Measurements from ENCODE around the gene TNIK.

TNIK gene

DNA sequence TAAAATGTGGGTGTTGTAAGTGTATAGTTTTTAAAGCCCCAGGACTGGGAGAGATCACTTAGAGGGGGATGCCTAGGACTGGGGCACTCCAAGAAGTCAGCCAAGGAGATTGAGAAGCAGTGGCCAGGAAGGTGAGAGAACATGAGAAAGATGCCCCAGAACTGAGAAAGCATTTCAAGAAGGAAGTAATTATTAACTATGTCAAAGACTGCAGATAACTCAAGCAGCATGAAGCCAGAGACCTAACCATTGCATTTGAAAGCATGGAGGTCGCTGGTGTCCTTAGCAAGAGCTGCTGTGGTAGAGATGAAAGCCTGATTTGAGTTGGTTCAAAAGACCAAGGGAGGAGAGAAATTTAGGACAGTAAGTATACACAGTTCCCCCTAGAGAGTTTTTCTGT lies 403.1 kb downstream of the TNIK start:
- no peak for DNase-seq

DNA sequence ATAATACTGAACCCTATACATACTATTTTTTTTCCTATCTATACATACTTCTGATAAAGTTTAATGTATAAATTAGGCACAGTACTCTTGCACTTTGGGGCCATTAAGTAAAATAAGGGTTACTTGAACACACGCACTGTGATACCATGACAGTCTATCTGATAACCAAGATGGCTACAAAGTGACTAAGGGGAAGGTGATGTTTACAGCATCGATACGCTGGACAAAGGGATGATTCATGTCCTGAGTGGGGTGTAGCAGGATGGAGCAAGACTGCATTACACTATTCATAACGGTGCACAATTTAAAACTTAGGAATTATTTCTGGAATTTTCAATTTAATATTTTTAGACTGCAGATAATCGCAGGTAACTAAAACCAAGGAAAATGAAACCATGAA lies 403.7 kb downstream of the TNIK start:
- DNase-seq = no peak

GRCh38 chr3:171055336-171056178 lies 404.6 kb downstream of the TNIK start:
- no peak for DNase-seq

DNA sequence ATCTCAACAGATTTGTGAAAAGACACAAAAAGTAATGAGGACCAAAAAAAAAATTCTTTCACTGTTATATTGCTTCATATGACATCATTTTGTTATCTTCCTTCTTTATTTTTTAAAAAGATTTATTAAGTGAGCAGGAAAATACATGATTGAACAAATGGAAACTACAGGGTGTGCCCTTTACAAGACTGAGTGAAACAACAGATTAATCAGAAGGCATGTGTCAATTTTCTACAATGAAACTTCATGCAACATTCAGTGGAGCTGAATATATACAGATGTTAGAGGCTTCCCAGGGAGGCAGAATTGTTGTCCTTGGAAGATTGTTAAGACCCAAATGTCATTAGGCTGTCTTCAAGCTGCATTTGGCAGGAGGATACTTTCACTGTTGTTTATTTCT lies 405.3 kb downstream of the TNIK start:
- no peak for DNase-seq

GRCh38 chr3:171054231-171054630 lies 406.0 kb downstream of the TNIK start:
- no peak for DNase-seq

GRCh38 chr3:171049861-171050444 lies 410.3 kb downstream of the TNIK start:
- no peak for DNase-seq

- no peak for DNase-seq
These were observed 413.4 kb downstream of the TNIK start for GRCh38 chr3:171046760-171047159.

DNA sequence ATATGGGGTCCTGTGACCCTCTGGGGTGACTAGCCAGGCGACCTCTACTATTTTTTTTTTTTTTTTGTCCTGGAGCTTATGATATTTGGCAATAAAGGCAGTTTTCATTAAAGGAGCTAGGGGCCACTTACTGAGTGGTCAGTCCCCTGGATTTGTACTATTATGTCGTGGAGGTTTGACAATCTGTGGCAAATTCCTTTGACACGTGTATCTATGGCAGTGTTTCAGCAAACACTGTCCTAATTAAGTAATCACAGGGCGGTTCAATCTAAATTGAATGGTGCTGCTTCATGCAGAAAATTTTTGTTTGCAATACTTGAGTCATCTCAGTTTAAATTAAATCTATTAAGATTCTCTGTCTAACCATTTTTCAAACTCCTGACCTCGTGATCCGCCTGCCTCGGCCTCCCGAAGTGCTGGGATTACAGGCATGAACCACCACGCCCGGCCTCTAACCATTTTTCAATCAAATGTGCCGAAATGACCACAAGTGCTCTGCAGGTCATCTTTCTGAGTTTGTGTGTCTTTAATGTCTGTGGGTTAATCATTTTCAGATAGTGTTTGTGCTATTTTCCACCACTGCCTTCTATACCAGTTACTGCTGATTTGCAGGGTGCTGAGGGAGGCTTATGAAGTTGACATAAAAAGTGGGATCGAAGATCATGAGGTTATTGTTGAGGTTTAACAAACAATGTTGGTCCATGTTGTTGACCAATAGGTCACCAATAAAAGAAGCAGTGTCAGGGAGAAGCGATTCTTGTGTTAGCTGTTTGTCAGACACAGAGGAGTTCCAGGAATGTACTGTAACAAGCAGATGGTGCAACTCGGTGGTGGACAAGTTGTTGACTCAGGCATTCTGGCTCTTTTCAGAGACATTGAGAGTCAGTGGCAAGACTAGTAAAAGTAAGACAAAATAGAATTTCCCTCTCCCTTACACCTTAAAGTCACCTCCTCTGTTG lies 415.1 kb downstream of the TNIK start:
- no peak for DNase-seq

GRCh38 chr3:171044384-171044783 lies 415.8 kb downstream of the TNIK start:
- no peak for DNase-seq

DNA sequence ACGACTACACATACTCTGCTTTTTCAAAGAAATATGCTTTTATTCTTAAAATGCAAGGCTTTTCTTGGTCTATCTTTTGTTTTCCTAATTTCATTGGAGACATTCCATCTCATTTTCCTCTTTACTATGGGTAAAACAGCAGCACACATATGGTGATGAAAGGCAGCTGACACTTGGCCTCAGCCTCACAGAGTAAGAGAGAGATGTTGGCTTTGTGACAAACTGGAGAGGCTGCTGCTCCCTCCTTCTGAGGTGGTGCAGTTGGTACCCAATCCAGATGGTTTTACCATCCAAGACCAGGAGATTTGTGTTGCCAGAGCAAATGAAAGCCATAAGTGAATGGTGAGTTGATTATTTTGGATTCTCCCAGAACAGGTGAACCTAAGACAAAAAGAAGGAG lies 420.5 kb downstream of the TNIK start:
- DNase-seq = no peak

GRCh38 chr3:171038342-171038741 lies 421.9 kb downstream of the TNIK start:
- DNase-seq = no peak

DNA sequence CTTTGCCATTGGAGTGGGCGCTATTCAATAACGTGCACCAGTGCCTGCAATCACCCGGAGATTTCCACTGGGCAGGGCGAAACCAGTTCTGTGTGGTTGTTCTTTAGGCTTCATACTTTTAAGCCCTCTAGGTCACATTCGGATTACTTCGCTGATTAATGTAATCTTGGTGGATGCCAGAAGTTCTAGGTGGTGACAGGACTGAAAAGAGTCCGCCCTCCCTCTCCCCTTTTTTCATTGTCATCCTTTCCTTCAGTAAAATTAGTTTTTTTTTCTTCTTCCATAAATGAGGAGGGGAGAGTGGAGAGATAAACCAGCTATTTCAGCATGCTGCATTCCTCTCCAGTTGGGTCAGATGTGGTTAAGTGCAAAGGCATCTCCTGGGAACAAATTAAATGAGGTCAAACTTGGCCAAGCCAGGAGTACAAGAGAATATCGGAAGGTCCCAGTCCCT lies 431.4 kb downstream of the TNIK start:
- DNase-seq = no peak

GRCh38 chr3:171028025-171028778 lies 432.0 kb downstream of the TNIK start:
- no peak for DNase-seq

DNA sequence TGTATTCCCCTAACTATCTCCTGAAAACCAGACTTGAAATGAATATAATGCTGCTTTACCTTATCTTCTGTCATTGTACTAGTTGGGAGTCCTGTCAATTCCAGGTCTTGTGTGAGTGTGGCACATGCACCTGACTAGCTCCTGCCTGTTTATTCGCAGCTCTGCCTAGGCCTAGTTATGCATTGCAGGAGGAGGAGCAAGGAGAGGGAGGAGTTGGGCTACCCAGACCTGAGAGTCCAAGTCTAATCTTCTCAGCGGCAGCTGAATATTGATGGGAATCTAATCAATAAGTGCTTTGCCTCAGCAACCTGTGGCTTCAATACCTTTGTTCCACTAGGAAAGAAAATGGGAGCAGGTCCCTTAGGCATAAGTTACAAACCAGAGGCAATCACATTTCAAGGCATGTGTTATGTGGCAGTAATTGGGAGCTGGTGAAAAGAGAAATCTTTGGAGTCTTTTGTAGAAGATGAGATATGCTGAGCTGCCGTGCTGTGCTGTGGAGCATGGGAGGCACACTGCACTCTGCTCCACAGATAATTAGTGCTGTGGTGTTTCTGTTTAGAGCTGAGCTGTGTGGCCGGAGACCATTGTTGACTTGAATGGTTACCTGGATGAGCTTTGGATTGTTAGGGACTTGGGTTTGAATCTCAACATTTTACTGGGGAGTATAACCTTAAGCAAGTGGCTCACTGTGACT lies 433.5 kb downstream of the TNIK start, which contains the start of gene SLC2A2:
Gene SLC2A2, minus strand, starts transcription at position 124 of the 697 bp plus-strand sequence. Its CDS starts 50 bp downstream, at position 74.
- no peak for DNase-seq

DNA sequence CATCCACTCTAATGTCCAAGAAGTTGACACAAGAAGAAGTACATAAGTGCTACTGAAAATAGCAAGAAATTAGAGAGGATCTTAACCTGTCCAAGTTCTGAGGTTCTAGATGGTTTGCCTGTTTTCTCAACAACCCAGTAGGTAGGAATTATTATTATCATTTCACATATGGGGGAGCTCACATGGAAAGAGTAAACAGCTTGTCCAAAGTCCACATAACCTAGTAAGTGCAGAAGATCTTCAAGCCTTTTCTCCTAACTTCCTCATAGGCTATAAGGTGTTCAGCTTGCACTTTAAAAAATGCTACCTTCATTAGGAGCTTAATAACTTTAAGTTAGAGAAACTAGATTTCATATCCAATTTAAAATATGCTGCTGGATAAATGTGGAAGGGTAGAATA lies 436.6 kb downstream of the TNIK start:
- no peak for DNase-seq

DNA sequence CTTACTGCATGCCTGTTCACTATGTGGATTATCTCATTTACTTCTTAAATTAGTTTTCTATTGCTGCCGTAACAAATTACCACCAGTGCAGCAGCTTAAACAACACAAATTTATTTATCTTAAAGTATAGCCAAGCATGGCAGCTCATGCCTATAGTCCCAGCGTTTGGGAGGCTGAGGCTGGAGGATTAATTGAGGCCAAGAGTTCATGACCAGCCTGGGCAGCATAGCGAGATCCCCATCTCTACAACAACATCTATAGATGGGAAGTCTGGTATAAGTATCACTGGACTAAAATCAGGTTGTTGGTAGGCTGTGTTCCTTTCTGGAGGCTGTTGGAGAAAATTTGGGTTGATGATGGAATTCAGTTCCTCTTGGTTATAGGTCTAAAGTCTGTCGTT lies 438.8 kb downstream of the TNIK start:
- no peak for DNase-seq

DNA sequence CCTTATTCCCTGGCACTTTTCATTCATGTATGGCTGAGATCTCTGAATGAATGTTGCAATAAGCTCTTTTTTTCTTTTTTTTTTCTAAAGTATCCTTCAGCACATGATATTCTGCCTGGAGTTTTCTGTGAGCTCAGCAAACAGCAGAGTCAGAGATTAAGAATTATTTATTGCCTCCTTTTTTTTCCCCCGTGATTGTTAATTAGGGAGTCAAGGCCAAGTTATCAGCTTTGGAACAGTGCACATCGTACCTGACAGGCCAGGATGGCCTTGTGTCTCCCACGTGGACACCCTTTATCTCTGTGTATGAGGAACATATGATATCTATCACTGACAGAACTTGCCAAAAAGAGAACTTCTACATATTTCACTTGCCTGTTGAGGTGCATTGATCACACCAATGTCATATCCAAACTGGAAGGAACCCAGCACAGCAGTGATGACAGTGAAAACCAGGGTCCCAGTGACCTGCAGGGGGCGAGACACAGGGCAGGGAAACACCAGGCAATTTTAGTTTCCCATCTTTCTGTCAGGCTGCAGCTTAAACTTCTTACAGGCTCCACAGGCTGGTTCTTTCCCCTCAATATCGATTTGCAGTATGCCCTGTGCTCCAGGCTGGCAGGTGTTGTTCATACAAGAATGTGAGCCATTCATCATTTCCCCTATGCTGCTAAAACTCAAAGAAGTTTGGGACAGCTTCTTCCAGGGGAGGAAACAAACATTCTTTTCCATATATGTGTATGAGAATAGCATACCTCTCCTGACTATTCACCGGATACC lies 441.9 kb downstream of the TNIK start:
- DNase-seq = no peak

GRCh38 chr3:171013822-171014748 lies 446.1 kb downstream of the TNIK start:
- DNase-seq = no peak

DNA sequence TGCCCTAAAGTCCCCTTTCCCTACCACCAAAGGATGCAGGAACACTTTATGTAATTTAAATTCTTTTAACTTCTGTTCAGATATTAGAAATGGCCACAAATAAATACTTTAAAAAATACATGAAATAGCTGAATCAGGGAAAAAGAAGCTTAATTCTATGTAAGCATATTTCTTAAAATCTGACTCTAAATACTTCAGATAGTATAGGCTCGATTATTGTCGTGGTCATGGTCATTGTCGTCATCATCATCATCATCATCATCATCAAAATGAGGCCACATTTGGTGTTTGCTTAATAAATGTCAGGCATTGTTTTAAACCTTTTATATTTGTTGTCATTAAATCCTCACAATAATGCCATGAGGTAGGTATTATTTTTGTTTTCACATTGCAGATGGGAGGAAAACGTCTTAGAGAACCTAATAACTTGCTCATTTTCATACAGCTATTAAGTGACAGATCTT lies 448.3 kb downstream of the TNIK start:
- DNase-seq = no peak

Measured in SHP77 treated with DMSO at 0.1 percent for 48 hours (cell line).